ENCODE measurements around the gene BTBD9.

BTBD9 gene

GRCh38 chr6:38248500-38249234 is 391.1 kb downstream of the BTBD9 start:
- no peak for DNase-seq (ENCODE audit: low read depth in 3 of 3)

- DNase-seq (ENCODE audit: low read depth in 3 of 3): no peak
These were observed 394.4 kb downstream of the BTBD9 start for GRCh38 chr6:38245295-38245694.

GRCh38 chr6:38244869-38245268 is 394.9 kb downstream of the BTBD9 start:
- no peak for DNase-seq (ENCODE audit: low read depth in 3 of 3)

- DNase-seq (ENCODE audit: low read depth in 3 of 3): no peak
These were observed 398.4 kb downstream of the BTBD9 start for GRCh38 chr6:38241200-38241871.

GRCh38 chr6:38239719-38240451 is 399.8 kb downstream of the BTBD9 start:
- no peak for DNase-seq (ENCODE audit: low read depth in 3 of 3)

GRCh38 chr6:38236631-38237030 is 403.1 kb downstream of the BTBD9 start:
- DNase-seq (ENCODE audit: low read depth in 3 of 3): no peak

GRCh38 chr6:38234934-38235682 is 404.6 kb downstream of the BTBD9 start:
- no peak for DNase-seq (ENCODE audit: low read depth in 3 of 3)

GRCh38 chr6:38234141-38234540 is 405.6 kb downstream of the BTBD9 start:
- no peak for DNase-seq (ENCODE audit: low read depth in 3 of 3)

GRCh38 chr6:38233161-38233791 is 406.5 kb downstream of the BTBD9 start:
- DNase-seq (ENCODE audit: low read depth in 3 of 3): no peak

GRCh38 chr6:38225766-38226165 is 414.0 kb downstream of the BTBD9 start:
- no peak for DNase-seq (ENCODE audit: low read depth in 3 of 3)

GRCh38 chr6:38221251-38221650 is 418.5 kb downstream of the BTBD9 start:
- DNase-seq (ENCODE audit: low read depth in 3 of 3): no peak

- no peak for DNase-seq (ENCODE audit: low read depth in 3 of 3)
These were observed 419.5 kb downstream of the BTBD9 start for GRCh38 chr6:38220069-38220723.

- DNase-seq (ENCODE audit: low read depth in 3 of 3): no peak
These were observed 421.5 kb downstream of the BTBD9 start for GRCh38 chr6:38218235-38218634.

- no peak for DNase-seq (ENCODE audit: low read depth in 3 of 3)
These were observed 423.3 kb downstream of the BTBD9 start for GRCh38 chr6:38216451-38216850.

- DNase-seq (ENCODE audit: low read depth in 3 of 3): no peak
These were observed 423.9 kb downstream of the BTBD9 start for GRCh38 chr6:38215651-38216311.

- DNase-seq (ENCODE audit: low read depth in 3 of 3): no peak
These were observed 424.5 kb downstream of the BTBD9 start for GRCh38 chr6:38215225-38215624.

GRCh38 chr6:38214159-38214558 is 425.6 kb downstream of the BTBD9 start:
- no peak for DNase-seq (ENCODE audit: low read depth in 3 of 3)

GRCh38 chr6:38213251-38213658 is 426.5 kb downstream of the BTBD9 start:
- DNase-seq (ENCODE audit: low read depth in 3 of 3): no peak

GRCh38 chr6:38212579-38212978 is 427.1 kb downstream of the BTBD9 start:
- DNase-seq (ENCODE audit: low read depth in 3 of 3): no peak

- DNase-seq (ENCODE audit: low read depth in 3 of 3): no peak
These were observed 427.6 kb downstream of the BTBD9 start for GRCh38 chr6:38212116-38212515.
